ACHN (cell line): ENCODE measurements around the gene CPT1B.
A peak's percentile ranks its signal among the peaks of the same experiment; 100 is the strongest.
"Not testable (repeated sequence)": the region's sequence is repeated elsewhere in the genome, so short reads cannot be mapped to it uniquely, and the experiment has no call there.

Experiments used
- DNase-seq: peaks from one replicate; pipeline ENCODE4 v3.0.0-alpha.2; 2015
- in situ Hi-C: cut with HindIII; loops from 2 replicates; pipeline ENCODE4 v1.10.0; 2017; ENCODE audit warnings: low sequenced_read_pairs, low pct_ligation_motif_present, low pct_unique_long_range_greater_than_20kb

CPT1B gene

DNA sequence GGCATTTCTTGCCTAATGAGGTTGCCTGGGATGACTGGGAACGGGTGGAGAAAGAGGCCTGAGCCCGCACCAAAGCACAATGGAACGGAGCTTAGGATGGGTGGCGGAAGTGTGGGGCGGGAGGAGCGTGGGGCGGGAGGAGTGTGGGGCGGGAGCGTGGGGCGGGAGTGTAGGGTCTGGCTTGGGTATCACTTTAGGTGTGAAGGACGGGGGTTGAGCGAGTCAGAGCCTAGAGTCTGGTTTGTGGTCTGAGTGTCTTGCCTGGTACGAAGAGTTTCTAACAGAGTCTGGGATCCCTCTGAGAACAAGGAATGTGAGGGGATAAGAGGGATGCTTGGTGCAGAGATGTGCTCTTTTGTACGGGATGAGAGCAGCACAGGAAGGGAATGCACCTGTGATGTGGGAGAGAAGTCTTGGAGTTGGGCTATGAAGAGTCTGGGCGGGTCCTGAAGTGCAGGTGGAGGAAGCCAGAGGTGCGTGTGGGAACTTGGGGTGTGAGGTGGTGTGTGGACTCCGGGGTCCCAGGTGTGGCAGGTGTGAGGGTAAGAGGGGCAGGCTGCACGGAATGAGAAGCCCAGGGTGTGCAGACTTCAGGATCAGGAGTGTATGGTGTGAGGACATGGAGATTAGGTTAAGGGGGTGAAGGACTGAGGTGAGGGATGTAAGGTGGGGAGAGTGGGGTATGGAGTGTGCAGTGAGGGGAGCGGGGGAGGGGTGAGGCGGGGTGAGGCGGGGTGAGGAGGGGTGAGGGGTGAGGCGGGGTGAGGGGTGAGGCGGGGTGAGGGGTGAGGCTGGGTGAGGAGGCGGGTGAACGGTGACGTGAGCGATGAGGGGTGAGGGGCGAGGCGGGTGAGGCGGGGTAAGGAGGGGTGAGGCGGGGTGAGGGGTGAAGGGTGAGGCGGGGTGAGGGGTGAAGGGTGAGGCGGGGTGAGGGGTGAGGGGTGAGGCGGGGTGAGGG lies 16.5 kb downstream of the CPT1B start:
- in situ Hi-C loops, result no loop called here
- no peak for DNase-seq

- in situ Hi-C loops, result no loop called here
- no peak for DNase-seq
Measured at GRCh38 chr22:50560034-50560433, 18.2 kb downstream of the CPT1B start.

- in situ Hi-C loops, result no loop called here
- DNase-seq, result no peak
Measured at GRCh38 chr22:50556703-50557102, 21.5 kb downstream of the CPT1B start.

DNA sequence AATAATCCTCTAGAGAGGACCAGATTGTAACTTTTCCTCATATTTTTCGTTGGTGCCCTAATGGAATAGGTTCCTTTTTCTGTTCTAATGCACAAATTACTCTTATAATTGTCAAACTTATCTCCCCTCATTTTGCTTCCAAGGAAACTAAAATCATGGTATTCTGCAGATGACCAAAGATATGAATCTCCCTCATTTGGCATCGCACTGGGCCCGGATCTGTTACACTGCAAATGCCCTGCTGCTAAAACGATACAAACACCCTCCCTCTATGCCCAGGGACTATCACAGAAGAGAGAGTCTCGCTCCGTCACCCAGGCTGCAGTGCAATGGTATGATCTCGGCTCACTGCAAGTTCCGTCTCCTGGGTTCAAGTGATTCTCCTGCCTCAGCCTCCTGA lies 24.9 kb downstream of the CPT1B start:
- no peak for DNase-seq
- in situ Hi-C loops, result no loop called here

DNA sequence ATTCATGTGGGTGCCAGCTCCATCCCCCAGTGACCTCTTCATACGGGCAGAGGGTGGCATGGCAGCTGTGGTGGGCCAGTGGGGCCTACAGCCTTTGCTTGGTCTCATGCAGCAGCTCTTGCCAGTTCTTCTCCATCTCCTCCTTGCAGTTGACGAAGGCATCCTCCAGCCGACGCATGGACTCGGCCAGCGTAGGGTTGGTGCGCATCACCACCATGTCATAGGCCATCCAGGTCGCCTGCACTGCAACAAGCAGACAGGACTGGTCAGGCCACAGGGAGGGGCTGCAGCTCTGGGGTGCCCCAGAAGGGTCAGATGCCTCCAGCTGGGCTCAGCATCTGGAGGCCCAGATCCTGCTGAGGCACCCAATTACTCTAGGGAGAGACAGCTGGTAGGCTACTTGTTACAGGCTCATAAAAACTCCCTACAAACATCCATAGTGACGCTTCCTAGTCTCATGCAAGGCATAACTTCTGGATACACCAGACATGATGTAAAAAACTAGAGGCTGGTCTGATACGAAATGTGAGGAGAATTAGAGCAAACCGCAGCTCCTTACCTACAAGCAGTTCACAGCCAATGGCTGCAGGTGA lies 27.0 kb downstream of the CPT1B start:
- in situ Hi-C loops, result no loop called here
- DNase-seq, result no peak

GRCh38 chr22:50550395-50550794 lies 27.8 kb downstream of the CPT1B start:
- DNase-seq, result no peak

DNA sequence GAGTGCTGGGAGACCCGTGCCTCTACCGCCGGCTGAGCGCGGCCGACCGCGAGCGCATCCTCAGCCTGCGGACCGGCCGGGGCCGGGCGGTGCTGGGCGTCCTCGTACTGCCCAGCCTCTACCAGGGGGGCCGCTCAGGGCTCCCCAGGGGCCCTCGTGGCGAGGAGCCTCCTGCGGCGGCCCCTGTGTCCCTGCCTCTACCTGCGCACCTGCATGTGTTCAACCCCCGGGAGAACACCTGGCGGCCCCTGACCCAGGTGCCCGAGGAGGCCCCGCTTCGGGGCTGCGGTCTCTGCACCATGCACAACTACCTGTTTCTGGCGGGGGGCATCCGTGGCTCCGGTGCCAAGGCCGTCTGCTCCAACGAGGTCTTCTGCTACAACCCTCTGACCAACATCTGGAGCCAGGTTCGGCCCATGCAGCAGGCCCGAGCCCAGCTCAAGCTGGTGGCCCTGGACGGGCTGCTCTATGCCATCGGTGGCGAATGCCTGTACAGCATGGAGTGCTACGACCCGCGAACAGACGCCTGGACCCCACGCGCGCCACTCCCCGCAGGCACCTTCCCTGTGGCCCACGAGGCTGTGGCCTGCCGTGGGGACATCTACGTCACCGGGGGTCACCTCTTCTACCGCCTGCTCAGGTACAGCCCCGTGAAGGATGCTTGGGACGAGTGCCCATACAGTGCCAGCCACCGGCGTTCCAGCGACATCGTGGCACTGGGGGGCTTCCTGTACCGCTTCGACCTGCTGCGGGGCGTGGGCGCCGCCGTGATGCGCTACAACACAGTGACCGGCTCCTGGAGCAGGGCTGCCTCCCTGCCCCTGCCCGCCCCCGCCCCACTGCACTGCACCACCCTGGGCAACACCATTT lies 29.1 kb downstream of the CPT1B start:
- DNase-seq, result no peak
- in situ Hi-C loops, result no loop called here

More at GRCh38 chr22:50550395-50550794, 27.8 kb downstream of the CPT1B start:
- in situ Hi-C loops, result no loop called here

DNA sequence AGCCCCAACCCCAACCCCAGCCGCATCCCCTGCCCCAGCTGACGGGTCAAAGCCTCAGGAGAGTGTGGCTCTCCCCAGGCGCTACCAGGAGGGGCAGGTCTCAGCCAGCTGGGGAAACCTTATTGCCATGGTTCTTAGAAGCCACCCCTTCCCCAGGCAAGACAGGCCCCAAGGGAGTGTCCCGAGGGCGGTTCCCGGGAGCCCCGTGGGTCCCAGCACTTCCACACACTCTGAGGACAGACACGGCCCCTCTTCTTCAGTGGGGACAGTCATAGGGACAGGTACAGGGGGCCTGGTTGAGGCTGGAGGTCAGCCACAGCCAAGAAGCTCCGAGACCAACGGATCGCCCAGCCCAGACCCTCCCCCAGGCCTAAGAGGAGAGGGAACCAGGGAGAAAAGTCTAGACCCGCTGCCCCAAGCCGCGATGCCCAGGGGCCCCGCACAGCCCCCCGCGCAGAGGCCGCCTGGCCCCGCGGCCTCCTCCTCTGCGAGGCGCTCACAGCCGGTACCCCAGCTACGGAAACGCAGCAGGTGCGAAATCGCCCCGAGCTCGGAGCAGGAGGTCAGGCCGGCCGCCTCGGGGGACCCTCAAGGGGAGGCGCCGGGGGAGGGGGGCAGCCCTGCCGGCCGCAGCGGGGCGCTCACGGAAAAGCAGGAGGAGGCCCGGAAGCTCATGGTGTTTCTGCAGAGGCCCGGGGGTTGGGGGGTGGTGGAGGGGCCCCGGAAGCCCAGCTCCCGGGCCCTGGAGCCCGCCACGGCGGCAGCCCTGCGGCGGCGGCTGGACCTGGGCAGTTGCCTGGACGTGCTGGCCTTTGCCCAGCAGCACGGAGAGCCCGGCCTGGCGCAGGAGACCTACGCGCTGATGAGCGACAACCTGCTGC lies 29.9 kb downstream of the CPT1B start:
- no peak for DNase-seq

DNA sequence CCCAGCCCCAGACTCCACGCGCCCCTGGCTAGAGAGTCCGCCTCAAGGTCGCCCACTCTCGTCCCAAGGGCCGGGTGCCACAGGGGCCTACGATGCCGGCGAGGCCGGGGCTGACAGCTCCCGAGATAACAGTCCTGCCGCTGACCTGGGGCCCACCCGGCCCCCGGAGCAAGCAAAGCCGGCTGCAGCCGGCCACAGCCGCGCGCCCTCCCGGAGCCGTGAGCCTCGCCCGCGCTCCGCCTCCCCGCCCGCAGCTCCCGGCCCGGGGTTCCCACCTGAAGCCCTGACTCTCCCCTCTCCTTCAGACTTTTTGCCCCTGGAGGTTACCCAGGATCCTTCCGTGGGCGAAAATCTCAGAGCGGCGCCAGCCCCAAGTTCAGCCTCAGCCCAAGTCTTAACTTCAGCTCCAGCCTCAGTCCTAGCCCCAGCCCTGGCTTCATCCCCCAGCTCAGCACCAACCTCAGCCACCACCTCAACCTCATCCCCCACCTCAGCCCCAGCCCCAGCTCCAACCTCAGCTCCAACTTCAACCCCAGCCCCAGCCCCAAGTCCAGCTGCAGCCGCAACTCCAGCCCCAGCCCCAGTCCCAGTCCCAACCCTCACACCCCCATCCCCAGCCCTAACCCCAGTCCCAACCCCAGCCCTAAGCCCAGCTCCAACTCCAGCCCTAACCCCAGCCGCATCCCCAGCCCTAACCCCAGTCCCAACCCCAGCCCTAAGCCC lies 30.8 kb downstream of the CPT1B start:
- DNase-seq, result no peak
- in situ Hi-C loops, result no loop called here

More for the DNA sequence above, 29.9 kb downstream of the CPT1B start:
- in situ Hi-C loops, result no loop called here

DNA sequence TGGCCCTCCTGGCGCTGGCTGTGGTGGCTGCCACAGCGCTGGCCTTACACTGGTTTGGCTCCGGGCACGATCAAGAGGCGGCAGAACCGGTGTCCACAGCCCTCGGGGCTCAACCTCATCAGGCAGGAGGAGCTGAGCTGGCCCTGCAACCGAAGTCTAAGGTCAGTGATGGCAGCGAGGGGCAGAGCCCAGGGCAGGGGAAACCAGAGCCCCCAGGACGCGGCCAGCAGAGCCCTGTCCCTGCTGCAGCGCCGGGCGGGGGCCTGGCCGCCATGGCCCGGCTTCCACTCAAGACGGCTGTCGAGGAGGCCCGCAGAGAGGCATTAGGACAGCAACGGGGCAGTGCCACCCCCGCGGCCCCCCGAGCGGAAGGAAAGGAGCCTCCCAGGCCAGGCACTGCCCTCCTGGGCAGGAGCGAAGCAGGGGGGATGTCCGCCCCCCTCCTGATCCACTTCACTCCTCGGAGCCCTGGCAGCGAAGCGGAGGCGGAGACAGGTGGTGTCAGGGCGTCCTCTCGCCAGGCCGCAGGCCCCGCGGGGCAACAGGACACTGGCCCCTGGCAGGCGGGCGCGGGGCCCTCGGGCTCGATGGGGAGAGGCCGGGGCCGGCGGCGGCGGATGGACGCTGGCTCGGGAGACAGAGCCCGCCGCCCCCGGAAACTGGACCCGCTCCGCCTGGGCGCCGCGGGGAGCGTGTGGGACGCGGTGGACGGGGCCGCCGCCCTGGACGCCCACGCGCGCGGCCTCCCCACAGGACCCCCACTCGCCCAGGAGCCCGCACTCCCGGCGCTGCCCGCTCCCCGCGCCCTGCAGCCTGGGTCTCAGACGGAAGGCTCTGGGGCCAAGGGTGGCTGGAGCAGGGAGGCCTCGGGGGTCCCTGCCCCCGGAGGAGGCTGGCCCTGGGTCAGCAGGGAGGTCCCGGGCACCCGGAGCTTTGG lies 31.6 kb downstream of the CPT1B start:
- DNase-seq, result no peak
- in situ Hi-C loops, result no loop called here

- DNase-seq, result no peak
- in situ Hi-C loops, result no loop called here
Measured at GRCh38 chr22:50545522-50546325, 32.5 kb downstream of the CPT1B start, which contains the start of gene KLHDC7B. Gene KLHDC7B (plus strand): TSS chr22:50545899. CDS start chr22:50546244, 345 bp downstream.

DNA sequence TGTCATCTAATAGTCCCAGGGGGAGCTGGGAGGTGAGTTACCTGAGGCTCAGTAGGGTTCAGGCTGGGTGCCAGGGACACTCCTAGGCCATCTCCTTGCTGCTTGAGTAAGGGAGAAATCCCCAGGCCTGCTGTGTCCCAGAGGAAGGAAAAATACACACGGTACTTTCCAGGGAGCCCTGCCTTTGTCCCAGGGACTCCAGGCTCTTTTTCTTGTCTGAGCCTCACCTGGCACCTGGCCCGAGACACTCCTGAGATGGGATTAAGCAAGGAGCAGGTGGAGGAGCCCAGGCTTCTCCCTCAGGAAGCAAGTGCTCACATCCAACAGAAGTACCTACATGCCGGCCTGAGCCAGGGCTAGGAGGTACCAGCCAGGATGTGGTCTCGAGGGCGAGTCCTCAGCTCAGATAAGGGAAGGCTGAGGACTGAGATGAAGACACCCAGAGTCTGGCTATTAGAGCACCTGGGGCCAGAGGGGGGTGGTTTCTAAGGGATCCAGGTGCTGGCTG lies 33.4 kb downstream of the CPT1B start:
- DNase-seq, result no peak
- in situ Hi-C loops, result no loop called here

DNA sequence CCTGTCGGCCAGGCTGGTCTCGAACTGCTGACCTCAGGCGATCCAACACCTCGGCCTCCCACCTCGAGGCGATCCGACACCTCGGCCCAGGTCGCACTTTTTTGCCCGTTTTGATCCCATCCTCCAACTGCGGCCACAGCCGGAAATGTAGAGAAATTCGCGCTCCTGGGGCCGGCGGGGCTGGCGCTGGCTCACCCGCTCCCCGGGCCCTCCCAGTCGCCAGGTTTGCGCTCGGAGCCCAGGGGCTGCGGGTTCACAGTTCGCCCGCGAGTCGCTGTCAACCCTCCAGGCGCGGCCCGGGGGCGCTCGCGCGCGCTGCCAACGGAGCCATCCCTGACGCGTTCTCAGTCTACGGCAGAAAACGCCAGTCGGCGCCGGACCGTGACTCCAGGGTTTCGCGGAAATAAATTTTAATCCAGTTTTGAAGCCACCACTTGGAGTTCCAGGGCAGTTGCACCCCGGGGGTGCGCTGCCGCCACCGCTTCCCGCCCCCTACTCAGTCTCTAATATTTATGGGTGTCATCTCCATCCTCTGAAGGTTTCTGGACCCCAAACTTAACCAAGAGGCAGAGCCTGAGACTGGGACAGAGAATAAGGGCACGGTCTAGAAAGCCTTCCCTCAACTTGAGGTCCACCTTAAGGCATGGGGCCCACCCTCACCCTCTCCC lies 34.0 kb downstream of the CPT1B start:
- in situ Hi-C loops, result no loop called here
- peak; percentile 81 for DNase-seq

DNA sequence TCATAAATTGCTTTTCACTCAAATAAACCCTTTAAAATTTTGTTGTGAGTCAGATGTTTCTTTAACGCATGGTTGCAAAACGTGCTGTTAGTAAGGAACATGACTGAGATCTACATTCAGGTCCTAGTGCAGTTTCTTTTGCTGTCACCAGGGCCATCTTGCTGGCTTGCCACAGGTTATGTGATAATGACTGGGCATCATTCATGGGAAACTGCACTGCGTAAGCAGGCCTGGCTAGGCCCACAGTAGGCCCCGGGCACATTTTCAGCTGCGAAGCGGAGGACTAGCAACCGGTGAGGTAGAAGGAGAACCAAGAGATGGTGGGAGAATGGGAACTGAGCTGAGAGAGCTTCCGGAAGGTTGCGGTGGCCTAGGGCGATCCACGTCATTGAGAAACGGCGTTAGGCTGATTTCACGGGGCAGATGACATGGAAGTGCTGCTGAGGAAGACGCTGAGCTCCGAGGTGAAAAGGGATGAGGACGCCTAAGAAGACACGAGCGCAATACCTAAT lies 35.8 kb downstream of the CPT1B start:
- no peak for DNase-seq
- in situ Hi-C loops, result no loop called here

- peak; percentile 20 for DNase-seq
- in situ Hi-C loops, result not testable (repeated sequence)
Measured at GRCh38 chr22:50541667-50542026, 36.6 kb downstream of the CPT1B start.
